ENCODE measurements around the gene GSTT2.
"Not testable (repeated sequence)": the region's sequence is repeated elsewhere in the genome, so short reads cannot be mapped to it uniquely, and the experiment has no call there.

GSTT2 gene

DNA sequence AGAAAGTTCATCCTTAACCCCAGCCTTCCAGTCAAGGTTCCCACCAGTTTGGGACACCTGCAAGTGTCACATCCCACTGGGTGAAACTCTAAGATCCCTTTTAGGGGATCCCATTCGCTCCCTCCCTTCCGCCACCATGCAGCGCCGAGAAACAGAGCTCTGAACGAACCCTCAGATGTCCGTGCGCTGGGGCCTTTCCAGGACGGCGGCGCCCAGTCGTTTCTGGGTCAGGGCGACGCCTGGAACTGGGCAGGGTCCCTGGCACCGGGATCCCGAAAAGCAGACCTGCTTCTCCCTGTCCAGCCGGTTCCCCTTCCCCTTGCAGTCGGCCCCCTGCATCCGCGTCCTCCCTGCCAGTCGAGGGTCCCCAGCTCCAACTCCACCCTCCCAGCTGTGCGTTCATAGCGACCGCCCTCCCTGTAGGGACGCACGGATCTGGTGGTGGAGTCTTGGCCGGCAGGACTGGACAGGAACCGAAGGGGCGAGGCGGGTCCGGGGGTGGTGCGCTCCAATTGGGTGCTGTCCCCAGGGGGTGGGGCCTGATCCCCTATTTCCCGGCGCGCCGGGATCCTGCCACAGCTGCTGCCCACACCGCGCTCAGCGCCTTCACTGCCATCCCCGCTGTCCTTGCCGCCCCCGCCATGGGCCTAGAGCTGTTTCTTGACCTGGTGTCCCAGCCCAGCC, at the start of gene GSTT2:
TSS of gene GSTT2 (plus strand) at position 578 of the 684 bp plus-strand sequence.
- DNase-seq (ENCODE audit: low spot score): not testable (repeated sequence)

- no peak for DNase-seq (ENCODE audit: low spot score)
Measured at GRCh38 chr22:23938328-23939016, 41.5 kb upstream of the GSTT2 start.

GRCh38 chr22:23939017-23939357, 40.9 kb upstream of the GSTT2 start:
- DNase-seq (ENCODE audit: low spot score): no peak

DNA sequence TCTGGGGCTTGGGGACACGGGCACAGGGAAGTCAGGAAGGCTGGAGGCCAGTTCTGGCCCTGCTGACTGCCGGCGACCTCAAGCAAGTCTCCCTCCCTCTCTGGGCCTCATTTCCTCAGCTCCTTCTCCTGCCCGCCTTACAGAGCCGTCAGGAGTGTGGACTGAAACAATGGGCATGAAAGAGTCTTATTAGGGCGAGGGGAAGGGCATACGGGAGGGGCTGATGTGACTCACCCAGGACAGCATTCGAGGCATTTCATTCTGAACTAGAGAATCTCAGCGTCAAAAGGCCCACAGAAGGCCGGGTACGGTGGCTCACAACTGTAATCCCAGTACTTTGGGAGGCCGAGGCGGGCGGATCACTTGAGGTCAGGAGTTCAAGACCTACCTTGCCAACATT, 39.8 kb upstream of the GSTT2 start:
- not testable (repeated sequence) for DNase-seq (ENCODE audit: low spot score)

GRCh38 chr22:23947391-23947790, 32.5 kb upstream of the GSTT2 start:
- DNase-seq (ENCODE audit: low spot score): not testable (repeated sequence)

- not testable (repeated sequence) for DNase-seq (ENCODE audit: low spot score)
Measured at GRCh38 chr22:23949764-23950163, 30.2 kb upstream of the GSTT2 start.

GRCh38 chr22:23951383-23951782, 28.6 kb upstream of the GSTT2 start:
- DNase-seq (ENCODE audit: low spot score): not testable (repeated sequence)

DNA sequence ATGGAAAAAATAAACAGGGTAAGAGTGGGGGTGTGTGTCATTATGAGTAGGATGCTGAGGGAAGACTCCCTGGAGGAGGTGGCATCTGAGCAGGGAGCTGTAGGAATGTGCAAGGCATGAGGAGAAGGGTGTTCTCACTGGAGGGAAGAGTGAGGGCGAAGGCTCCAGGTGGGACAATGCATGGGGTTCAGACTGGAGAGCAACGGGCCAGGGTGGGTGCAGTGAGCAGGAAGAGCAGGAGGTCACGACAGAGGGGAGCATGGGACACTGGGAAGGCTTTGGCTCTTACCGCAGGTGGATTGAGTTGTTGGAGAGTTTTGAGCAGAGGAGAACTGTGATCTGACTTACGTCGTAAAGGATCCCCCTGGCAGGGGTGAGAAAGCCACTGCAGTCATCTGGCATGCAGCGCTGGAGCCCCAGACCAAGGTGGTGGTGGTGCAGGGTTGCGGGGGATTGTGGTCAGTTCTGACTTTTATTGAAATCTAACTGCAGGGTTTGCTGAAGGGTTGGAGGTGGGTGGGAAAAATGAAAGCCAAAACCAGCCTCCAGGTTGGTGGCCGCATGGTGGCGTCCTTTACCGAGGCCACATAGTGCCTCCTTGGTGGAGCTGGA, 27.0 kb upstream of the GSTT2 start:
- not testable (repeated sequence) for DNase-seq (ENCODE audit: low spot score)

DNA sequence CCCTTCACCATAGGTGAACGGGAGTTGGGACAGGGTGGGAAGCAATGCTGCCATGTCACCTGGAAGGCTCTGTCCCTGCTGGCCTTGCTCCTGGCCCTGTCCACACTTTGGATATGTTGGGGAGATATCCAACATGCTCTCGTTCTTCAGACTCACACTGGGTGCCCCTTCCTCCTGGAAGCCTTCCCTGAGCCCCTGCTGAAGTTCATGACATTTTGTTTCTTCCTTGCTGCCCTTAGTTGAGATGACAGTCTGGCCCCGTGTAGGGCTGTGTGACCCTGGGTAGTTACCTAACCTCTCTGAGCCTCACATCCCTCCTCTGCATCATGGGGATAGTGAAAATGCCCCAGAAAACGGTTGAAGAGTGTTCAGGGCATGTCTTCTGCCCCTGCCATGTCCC, 26.4 kb upstream of the GSTT2 start:
- DNase-seq (ENCODE audit: low spot score): not testable (repeated sequence)

DNA sequence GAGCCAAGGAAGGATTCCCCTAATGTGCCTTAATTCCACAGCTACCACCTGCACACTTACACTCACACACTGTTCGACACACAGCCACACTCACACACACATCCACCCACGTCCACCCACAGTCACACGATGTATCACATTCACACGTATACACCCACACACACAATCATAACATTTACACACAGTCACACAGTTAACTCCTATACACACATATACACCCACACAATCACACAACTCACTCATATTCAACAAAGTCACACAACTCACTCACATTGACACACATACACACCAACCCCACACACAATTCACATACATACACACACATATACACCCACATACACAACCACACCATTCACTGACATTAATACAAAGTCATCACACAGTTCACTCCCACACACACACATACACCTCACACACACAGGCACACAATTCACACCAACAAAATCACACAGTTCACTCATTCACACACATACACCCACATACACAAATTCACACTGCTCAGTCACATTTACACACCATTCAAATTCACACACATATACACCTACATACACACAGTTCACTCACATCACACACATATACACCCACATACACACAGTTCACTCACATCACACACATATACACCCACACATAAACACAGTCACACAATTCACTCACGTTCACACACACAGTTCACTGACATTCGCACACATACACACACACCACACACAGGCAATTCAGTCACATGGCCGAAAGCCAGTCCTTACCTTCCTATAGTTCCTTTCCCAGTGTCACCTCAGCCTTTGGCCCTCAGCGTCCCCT, 25.5 kb upstream of the GSTT2 start:
- not testable (repeated sequence) for DNase-seq (ENCODE audit: low spot score)

GRCh38 chr22:23954991-23955305, 25.0 kb upstream of the GSTT2 start:
- not testable (repeated sequence) for DNase-seq (ENCODE audit: low spot score)

DNA sequence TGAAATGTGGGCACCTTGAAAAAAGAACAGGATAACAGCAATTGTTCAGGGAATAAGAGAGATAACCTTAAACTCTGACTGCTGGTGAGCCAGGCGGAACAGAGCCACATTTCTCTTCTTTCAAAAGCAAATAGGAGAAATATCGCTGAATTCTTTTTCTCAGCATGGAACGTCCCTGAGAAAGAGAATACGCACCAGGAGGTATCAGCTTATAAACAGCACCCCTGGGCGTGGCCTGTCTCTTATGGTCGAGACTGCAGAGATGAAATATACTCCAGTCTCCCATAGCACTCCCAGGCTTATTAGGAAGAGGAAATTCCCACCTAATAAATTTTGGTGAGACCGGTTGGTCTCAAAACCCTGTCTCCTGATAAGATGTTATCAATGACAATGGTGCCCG, 24.0 kb upstream of the GSTT2 start:
- DNase-seq (ENCODE audit: low spot score): not testable (repeated sequence)

DNA sequence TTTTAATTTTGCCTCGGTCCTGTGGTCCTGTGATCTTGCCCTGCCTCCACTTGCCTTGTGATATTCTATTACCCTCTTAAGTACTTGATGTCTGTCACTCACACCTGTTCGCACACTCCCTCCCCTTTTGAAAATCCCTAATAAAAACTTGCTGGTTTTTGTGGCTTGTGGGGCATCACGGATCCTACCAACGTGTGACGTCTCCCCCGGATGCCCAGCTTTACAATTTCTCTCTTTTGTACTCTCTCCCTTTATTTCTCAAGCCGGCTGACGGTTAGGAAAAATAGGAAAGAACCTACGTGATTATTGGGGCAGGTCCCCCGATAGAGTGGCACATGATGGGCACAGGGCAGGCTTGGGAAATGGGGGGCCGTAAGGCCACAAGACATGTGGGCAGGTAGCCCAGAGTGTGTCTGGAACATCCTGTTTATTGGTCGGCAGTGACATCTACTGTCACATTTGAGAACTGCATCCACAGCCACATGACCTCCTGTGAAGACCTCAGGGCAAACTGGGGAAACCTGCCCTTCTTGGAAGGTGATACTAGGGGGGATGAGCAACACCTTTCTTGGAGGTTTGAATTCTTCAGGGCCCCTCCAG, 23.5 kb upstream of the GSTT2 start:
- peak; percentile 67 for DNase-seq (ENCODE audit: low spot score)

DNA sequence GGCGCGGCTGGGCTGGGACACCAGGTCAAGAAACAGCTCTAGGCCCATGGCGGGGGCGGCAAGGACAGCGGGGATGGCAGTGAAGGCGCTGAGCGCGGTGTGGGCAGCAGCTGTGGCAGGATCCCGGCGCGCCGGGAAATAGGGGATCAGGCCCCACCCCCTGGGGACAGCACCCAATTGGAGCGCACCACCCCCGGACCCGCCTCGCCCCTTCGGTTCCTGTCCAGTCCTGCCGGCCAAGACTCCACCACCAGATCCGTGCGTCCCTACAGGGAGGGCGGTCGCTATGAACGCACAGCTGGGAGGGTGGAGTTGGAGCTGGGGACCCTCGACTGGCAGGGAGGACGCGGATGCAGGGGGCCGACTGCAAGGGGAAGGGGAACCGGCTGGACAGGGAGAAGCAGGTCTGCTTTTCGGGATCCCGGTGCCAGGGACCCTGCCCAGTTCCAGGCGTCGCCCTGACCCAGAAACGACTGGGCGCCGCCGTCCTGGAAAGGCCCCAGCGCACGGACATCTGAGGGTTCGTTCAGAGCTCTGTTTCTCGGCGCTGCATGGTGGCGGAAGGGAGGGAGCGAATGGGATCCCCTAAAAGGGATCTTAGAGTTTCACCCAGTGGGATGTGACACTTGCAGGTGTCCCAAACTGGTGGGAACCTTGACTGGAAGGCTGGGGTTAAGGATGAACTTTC, 18.7 kb upstream of the GSTT2 start, which contains the start of gene GSTT2B:
TSS of gene GSTT2B (minus strand) at position 112 of the 688 bp plus-strand sequence. CDS start at position 48, 64 bp downstream.
- DNase-seq (ENCODE audit: low spot score): not testable (repeated sequence)

DNA sequence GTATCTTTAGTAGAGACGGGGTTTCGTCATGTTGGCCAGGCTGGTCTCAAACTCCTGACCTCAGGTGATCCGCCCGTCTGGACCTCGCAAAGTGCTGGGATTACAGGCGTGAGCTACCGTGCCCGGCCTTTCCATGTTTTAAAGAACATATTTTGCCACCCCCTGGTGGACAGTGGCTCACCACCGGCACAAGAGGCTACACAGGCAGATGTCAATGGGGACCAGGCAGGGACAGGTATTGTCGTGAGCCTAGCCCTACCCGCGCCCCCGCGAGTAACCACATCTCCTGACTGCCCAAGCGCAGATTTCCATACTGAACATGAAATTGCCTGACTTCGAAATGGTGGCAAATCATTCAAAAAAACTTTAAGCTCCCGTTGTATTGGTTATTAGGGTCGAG, 13.8 kb upstream of the GSTT2 start:
- DNase-seq (ENCODE audit: low spot score): not testable (repeated sequence)

DNA sequence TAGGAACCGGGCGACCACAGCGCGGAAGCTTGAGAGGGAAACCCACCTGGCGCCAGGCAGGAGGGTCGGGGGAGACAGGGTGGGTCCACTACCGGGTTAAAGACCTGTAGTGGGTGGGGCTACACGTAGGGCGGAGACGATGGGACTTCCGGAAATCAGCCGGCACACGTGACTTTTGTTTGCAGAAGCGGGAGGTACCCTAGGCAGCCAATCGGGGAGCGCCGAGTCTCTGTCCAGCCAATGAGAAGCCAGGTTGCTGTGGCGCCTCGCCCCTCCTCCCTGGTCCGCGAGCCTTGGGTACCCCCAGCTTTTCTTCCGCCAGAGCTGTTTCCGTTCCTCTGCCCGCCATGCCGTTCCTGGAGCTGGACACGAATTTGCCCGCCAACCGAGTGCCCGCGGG, 13.4 kb upstream of the GSTT2 start, which contains the start of gene DDTL:
TSS of gene DDTL (plus strand) at position 321 of the 400 bp plus-strand sequence. CDS start at position 348, 27 bp downstream.
- not testable (repeated sequence) for DNase-seq (ENCODE audit: low spot score)

DNA sequence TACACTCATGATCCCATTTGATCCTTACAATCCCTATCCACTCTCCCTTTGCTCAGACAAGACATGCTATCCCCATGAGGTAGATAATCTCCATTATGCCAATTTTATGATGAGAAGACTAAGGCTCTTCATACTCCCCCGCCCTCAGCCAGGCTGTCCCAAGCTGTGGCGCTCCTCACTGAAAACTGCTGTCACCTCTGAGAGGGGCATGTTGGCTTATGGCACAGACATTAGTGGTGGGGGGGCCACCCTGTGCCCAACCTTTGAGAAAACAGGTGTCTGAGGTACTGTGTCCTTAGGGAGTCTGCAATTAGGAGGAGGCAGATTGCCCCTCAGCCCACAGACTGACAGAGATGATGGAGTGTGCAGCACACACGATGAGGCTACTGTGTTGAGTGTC, 10.9 kb upstream of the GSTT2 start:
- DNase-seq (ENCODE audit: low spot score): no peak

DNA sequence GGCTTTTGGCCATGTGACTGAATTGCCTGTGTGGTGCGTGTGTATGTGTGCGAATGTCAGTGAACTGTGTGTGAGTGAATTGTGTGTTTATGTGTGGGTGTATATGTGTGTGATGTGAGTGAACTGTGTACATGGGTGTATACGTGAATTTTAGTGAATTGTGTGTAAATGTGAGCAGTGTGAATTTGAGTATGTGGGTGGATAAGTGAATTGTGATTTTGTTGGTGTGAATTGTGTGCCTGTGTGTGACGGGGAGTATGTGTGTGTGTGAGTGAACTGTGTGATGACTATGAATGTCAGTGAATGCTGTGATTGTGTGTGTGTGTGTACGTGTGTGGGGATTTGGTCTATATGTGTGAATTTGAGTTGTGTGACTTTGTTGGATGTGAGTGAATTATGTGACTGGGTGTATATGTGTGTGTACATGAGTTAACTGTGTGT, 9.7 kb upstream of the GSTT2 start:
- no peak for DNase-seq (ENCODE audit: low spot score)

GRCh38 chr22:23970816-23971486, 9.0 kb upstream of the GSTT2 start:
- DNase-seq (ENCODE audit: low spot score): peak; percentile 6

GRCh38 chr22:23971927-23972326, 8.0 kb upstream of the GSTT2 start:
- DNase-seq (ENCODE audit: low spot score): not testable (repeated sequence)

DNA sequence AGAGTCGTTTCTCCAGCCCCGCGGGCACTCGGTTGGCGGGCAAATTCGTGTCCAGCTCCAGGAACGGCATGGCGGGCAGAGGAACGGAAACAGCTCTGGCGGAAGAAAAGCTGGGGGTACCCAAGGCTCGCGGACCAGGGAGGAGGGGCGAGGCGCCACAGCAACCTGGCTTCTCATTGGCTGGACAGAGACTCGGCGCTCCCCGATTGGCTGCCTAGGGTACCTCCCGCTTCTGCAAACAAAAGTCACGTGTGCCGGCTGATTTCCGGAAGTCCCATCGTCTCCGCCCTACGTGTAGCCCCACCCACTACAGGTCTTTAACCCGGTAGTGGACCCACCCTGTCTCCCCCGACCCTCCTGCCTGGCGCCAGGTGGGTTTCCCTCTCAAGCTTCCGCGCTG, 5.6 kb upstream of the GSTT2 start, which contains the start of gene DDT:
TSS of gene DDT (minus strand) at position 97 of the 400 bp plus-strand sequence. CDS start at position 70, 27 bp downstream.
- not testable (repeated sequence) for DNase-seq (ENCODE audit: low spot score)
